Activated CD4-positive, alpha-beta T cell treated with anti-CD3 and anti-CD28 coated beads, Interleukin-2, amount 10 ng/mL, durations not matched to agents 24 days and 14 days (primary cell): ENCODE results near the gene STPG3. TPM values are rescaled to one million over a fixed set of nuclear protein-coding genes. Genes with fewer than 3 reads are reported as not detected.
A peak's percentile ranks its signal among the peaks of the same experiment; 100 is the strongest.

Source experiments
- DNase-seq: peaks from one replicate; pipeline ENCODE4 v3.0.0; 2022
- H3K27ac Mint-ChIP-seq: one replicate; pipeline ENCODE4 v1.8.0; 2022; ENCODE audit warnings: mild to moderate bottlenecking, mixed read lengths
- H3K27me3 Mint-ChIP-seq: one replicate; pipeline ENCODE4 v1.8.0; 2022; ENCODE audit warnings: mixed read lengths
- H3K36me3 Mint-ChIP-seq: one replicate; pipeline ENCODE4 v1.8.0; 2022; ENCODE audit warnings: low read depth, mild to moderate bottlenecking, mixed read lengths
- H3K4me1 Mint-ChIP-seq: one replicate; pipeline ENCODE4 v1.8.0; 2021; ENCODE audit warnings: mixed read lengths
- H3K4me3 Mint-ChIP-seq: one replicate; pipeline ENCODE4 v1.8.0; 2022; ENCODE audit warnings: mild to moderate bottlenecking, moderate library complexity, mixed read lengths
- H3K9me3 Mint-ChIP-seq: one replicate; pipeline ENCODE4 v1.8.0; 2021; ENCODE audit warnings: mixed read lengths
- intact Hi-C: fragments of 100-400 bp; cut with micrococcal nuclease; formaldehyde crosslinking; loops from one replicate; pipeline ENCODE4 v1.15.1; 2023
- total RNA-seq: library from RNA; stranded (reverse); gene quantifications from 2 replicates; pipeline ENCODE4 v1.2.3, GENCODE V29; 2022

The STPG3 gene
- total RNA-seq, 1 donor from 2014 or later = 0.54 TPM

DNA sequence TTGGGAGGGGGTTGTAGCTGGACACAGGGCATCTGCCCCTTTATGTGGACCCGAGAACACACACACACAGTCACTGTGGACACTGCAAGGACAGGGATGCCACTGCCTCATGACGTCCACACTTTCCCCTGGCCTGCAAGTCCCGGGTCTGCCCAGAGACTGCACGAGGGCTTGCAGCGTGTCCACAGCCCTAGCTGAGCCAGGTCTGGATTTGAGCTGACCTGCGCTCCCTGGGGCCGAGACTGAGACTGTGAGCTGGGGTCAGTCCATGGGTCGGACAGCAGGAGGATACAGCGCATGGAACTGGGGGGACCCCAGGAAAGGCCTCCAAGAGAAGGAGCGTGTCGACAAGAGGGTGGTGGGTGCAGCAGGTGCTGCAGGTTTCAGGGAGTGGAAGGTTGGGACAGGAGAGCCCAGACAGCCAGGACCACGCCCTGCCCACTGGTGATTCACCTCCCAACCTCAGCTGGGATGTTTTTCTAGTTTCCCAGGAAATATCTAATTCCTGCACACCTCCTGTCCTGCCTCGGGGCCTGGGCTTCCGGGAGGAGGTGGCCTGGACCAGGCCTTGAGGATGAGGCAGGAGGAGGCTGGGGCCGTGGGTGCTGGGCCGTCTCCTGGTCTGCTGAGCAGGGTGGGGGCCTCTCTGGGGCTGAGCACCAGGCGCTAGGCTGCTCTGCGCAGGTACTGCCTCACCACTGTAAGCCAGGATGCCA lies 24.6 kb upstream of the STPG3 start:
- Mint-ChIP-seq H3K4me1 (peaks cover 6% of the 10 kb centered on the region), H3K27ac (no peak overlapping the region), H3K27me3 (peaks cover 2% of the 10 kb centered on the region), H3K4me3 (no peak overlapping the region), H3K9me3 (no peaks in the 10 kb centered on the region), H3K36me3 (no peaks in the 10 kb centered on the region)
- intact Hi-C loops = loop anchor here (1.0 kb wide), 1 partner anchor 108 kb away; no protein-coding TSS in a partner anchor
- DNase-seq = no peak

GRCh38 chr9:137227054-137227852 lies 23.8 kb upstream of the STPG3 start, which contains the start of gene RNF224:
Gene RNF224, plus strand, starts transcription at chr9:137227502. Its CDS starts 834 bp downstream, at chr9:137228336.
- Mint-ChIP-seq H3K9me3 (no peaks in the 10 kb centered on the region), H3K27ac (peak within 1 kb of the TSS; percentile 55), H3K27me3 (peaks cover 2% of the 10 kb centered on the region), H3K4me1 (peaks cover 6% of the 10 kb centered on the region), H3K4me3 (no peak within 1 kb of the TSS), H3K36me3 (no peaks in the 10 kb centered on the region)
- intact Hi-C loops = loop anchor here (1.0 kb wide), 1 partner anchor 109 kb away; no protein-coding TSS in a partner anchor
- DNase-seq = peak; percentile 95

- Mint-ChIP-seq H3K4me3 (no peak overlapping the region), H3K4me1 (peaks cover 5% of the 10 kb centered on the region), H3K27ac (peak overlapping the region; percentile 55), H3K9me3 (no peaks in the 10 kb centered on the region), H3K36me3 (no peaks in the 10 kb centered on the region), H3K27me3 (peaks cover 2% of the 10 kb centered on the region)
- intact Hi-C loops = loop anchor here (1.0 kb wide), 1 partner anchor 110 kb away; no protein-coding TSS in a partner anchor
- no peak for DNase-seq
These were observed 23.1 kb upstream of the STPG3 start for GRCh38 chr9:137227853-137228505.

GRCh38 chr9:137228506-137228967 lies 22.5 kb upstream of the STPG3 start:
- intact Hi-C loops = no loop called here
- DNase-seq = no peak

GRCh38 chr9:137228968-137229896 lies 21.9 kb upstream of the STPG3 start:
- peaks cover 3% of the 10 kb centered on the region for H3K4me1 Mint-ChIP-seq
- no peaks in the 10 kb centered on the region for H3K36me3 Mint-ChIP-seq
- no peak overlapping the region for H3K4me3 Mint-ChIP-seq
- H3K27me3 Mint-ChIP-seq = peaks cover 2% of the 10 kb centered on the region
- DNase-seq = no peak
- H3K9me3 Mint-ChIP-seq = no peaks in the 10 kb centered on the region
- intact Hi-C loops = no loop called here
- H3K27ac Mint-ChIP-seq = no peak overlapping the region

More at GRCh38 chr9:137228506-137228967, 22.5 kb upstream of the STPG3 start:
- Mint-ChIP-seq H3K9me3 (no peaks in the 10 kb centered on the region), H3K36me3 (no peaks in the 10 kb centered on the region), H3K4me1 (peaks cover 4% of the 10 kb centered on the region), H3K27ac (no peak overlapping the region), H3K4me3 (no peak overlapping the region), H3K27me3 (peaks cover 2% of the 10 kb centered on the region)

GRCh38 chr9:137229903-137230704 lies 21.0 kb upstream of the STPG3 start:
- Mint-ChIP-seq H3K4me1 (peaks cover 3% of the 10 kb centered on the region), H3K4me3 (no peak overlapping the region), H3K36me3 (no peaks in the 10 kb centered on the region), H3K9me3 (no peaks in the 10 kb centered on the region), H3K27ac (no peak overlapping the region), H3K27me3 (peaks cover 2% of the 10 kb centered on the region)
- intact Hi-C loops = no loop called here
- DNase-seq = no peak

- no peaks in the 10 kb centered on the region for H3K36me3 Mint-ChIP-seq
- no peak within 1 kb of the TSS for H3K27ac Mint-ChIP-seq
- H3K9me3 Mint-ChIP-seq = no peaks in the 10 kb centered on the region
- no peak for DNase-seq
- H3K4me3 Mint-ChIP-seq = no peak within 1 kb of the TSS
- H3K4me1 Mint-ChIP-seq = peaks cover 3% of the 10 kb centered on the region
- intact Hi-C loops = no loop called here
- peaks cover 3% of the 10 kb centered on the region for H3K27me3 Mint-ChIP-seq
These were observed 20.2 kb upstream of the STPG3 start, which contains the start of gene SLC34A3 for GRCh38 chr9:137230705-137231371. Gene SLC34A3, plus strand, starts transcription at chr9:137230901. Its CDS starts 802 bp downstream, at chr9:137231703.

GRCh38 chr9:137231372-137232039 lies 19.6 kb upstream of the STPG3 start:
- no peaks in the 10 kb centered on the region for H3K9me3 Mint-ChIP-seq
- DNase-seq = no peak
- no peak overlapping the region for H3K27ac Mint-ChIP-seq
- H3K4me3 Mint-ChIP-seq = no peak overlapping the region
- intact Hi-C loops = no loop called here
- H3K27me3 Mint-ChIP-seq = peaks cover 3% of the 10 kb centered on the region
- no peaks in the 10 kb centered on the region for H3K36me3 Mint-ChIP-seq
- peaks cover 3% of the 10 kb centered on the region for H3K4me1 Mint-ChIP-seq

GRCh38 chr9:137232101-137232500 lies 19.0 kb upstream of the STPG3 start:
- Mint-ChIP-seq H3K9me3 (no peaks in the 10 kb centered on the region), H3K36me3 (no peaks in the 10 kb centered on the region), H3K4me1 (peaks cover 3% of the 10 kb centered on the region), H3K27me3 (peaks cover 3% of the 10 kb centered on the region), H3K27ac (no peak overlapping the region), H3K4me3 (no peak overlapping the region)
- intact Hi-C loops = no loop called here
- DNase-seq = no peak

DNA sequence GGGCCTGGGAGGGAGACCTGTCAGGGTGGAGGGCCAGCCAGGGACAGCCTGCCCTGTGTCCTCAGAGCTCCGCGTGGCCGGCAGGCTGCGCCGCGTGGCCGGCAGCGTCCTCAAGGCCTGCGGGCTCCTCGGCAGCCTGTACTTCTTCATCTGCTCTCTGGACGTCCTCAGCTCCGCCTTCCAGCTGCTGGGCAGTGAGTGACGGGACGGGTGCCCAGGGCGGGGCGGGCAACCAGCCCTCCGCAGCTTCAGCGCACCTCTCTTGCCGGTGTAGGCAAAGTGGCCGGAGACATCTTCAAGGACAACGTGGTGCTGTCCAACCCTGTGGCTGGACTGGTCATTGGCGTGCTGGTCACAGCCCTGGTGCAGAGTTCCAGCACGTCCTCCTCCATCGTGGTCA lies 18.6 kb upstream of the STPG3 start:
- intact Hi-C loops = no loop called here
- DNase-seq = no peak
- no peaks in the 10 kb centered on the region for H3K36me3 Mint-ChIP-seq
- H3K9me3 Mint-ChIP-seq = no peaks in the 10 kb centered on the region
- H3K4me3 Mint-ChIP-seq = no peak overlapping the region
- H3K4me1 Mint-ChIP-seq = peaks cover 2% of the 10 kb centered on the region
- H3K27me3 Mint-ChIP-seq = peaks cover 3% of the 10 kb centered on the region
- H3K27ac Mint-ChIP-seq = no peak overlapping the region

GRCh38 chr9:137233143-137233980 lies 17.7 kb upstream of the STPG3 start:
- H3K4me3 Mint-ChIP-seq = no peak overlapping the region
- intact Hi-C loops = no loop called here
- DNase-seq = no peak
- peaks cover 2% of the 10 kb centered on the region for H3K27me3 Mint-ChIP-seq
- no peaks in the 10 kb centered on the region for H3K9me3 Mint-ChIP-seq
- no peak overlapping the region for H3K27ac Mint-ChIP-seq
- no peaks in the 10 kb centered on the region for H3K36me3 Mint-ChIP-seq
- peaks cover 2% of the 10 kb centered on the region for H3K4me1 Mint-ChIP-seq
